ENCODE data around the gene FSTL3. TPM values are rescaled to one million over a fixed set of nuclear protein-coding genes. Genes with fewer than 3 reads are reported as not detected.

Gene FSTL3
- total RNA-seq, 1 experiment from 2014 or later, result 32.5 TPM

GRCh38 chr19:638906-639252, 37.3 kb upstream of the FSTL3 start:
- Histone ChIP-seq H3K9me3 (ENCODE audit: control insufficient read depth, insufficient read depth, low read depth, low read length) (no peaks in the 10 kb centered on the region), H3K27ac (ENCODE audit: low read length) (no peak overlapping the region), H3K36me3 (ENCODE audit: control insufficient read depth, insufficient read depth, low read length) (no peaks in the 10 kb centered on the region), H3K4me3 (ENCODE audit: low read depth in 2 of 2, low read length in 2 of 2) (peak overlapping the region; percentile 52 to 61), H3K27me3 (ENCODE audit: control insufficient read depth, insufficient read depth, low read length) (no peaks in the 10 kb centered on the region), H3K4me1 (ENCODE audit: control insufficient read depth, insufficient read depth, low read length) (no peaks in the 10 kb centered on the region)
- TF ChIP-seq CTCF (IDR thresholded peaks at IDR 0.05) (no peak), SIN3A (IDR thresholded peaks at IDR 0.05; ENCODE audit: borderline replicate concordance, insufficient read depth, low read depth, low read length) (no peak), POLR2AphosphoS5 (IDR thresholded peaks at IDR 0.05; ENCODE audit: low read depth, low read length) (no peak), TCF7L2 (IDR thresholded peaks at IDR 0.05; ENCODE audit: low read depth, low read length) (no peak), REST (IDR thresholded peaks at IDR 0.05; ENCODE audit: insufficient read depth in 1 of 2, low read depth in 2 of 2, low read length in 1 of 2) (no peak)
- in situ Hi-C loops (cut with HindIII; ENCODE audit: low pct_unique_long_range_greater_than_20kb, low sequenced_read_pairs), result no loop called here
- BruUV-seq (replicated peaks), result no TSS peak
- POLR2A ChIA-PET, result no interaction called here
- DNase-seq (ENCODE audit: low read depth, low spot score), result no peak
- CTCF ChIA-PET, result no interaction called here
- intact Hi-C loops (cut with micrococcal nuclease; ENCODE audit: unreplicated experiment), result no loop called here
- no peak for ATAC-seq

GRCh38 chr19:639253-640160, 36.7 kb upstream of the FSTL3 start, which contains the start of gene FGF22:
Gene FGF22, plus strand, starts transcription at chr19:639879. Its CDS starts 47 bp downstream, at chr19:639926.
- ChIA-PET POLR2A (no interaction called here), CTCF (no interaction called here)
- DNase-seq (ENCODE audit: low read depth, low spot score) (no peak), ATAC-seq (peak; percentile 90)
- no peaks in the 10 kb centered on the region for H3K4me1 ChIP-seq (ENCODE audit: control insufficient read depth, insufficient read depth, low read length)
- intact Hi-C loops (cut with micrococcal nuclease; ENCODE audit: unreplicated experiment), result no loop called here
- no TSS peak for BruUV-seq (replicated peaks)
- H3K27me3 ChIP-seq (ENCODE audit: control insufficient read depth, insufficient read depth, low read length), result no peaks in the 10 kb centered on the region
- H3K4me3 ChIP-seq (ENCODE audit: low read depth in 2 of 2, low read length in 2 of 2), result peak within 1 kb of the TSS; percentile 52 to 61
- in situ Hi-C loops (cut with HindIII; ENCODE audit: low pct_unique_long_range_greater_than_20kb, low sequenced_read_pairs), result no loop called here
- H3K36me3 ChIP-seq (ENCODE audit: control insufficient read depth, insufficient read depth, low read length), result no peaks in the 10 kb centered on the region
- no peaks in the 10 kb centered on the region for H3K9me3 ChIP-seq (ENCODE audit: control insufficient read depth, insufficient read depth, low read depth, low read length)
- TF ChIP-seq SIN3A (IDR thresholded peaks at IDR 0.05; ENCODE audit: borderline replicate concordance, insufficient read depth, low read depth, low read length) (peak; percentile 37; the same call in 1 of the 2 replicates), REST (IDR thresholded peaks at IDR 0.05; ENCODE audit: insufficient read depth in 1 of 2, low read depth in 2 of 2, low read length in 1 of 2) (no peak)
- H3K27ac ChIP-seq (ENCODE audit: low read length), result no peak within 1 kb of the TSS

All from Panc1 (cell line).